Middle frontal gyrus (tissue), 1 donor: Measurements from ENCODE around the gene GPR183.

Experiments used
- DNase-seq: peaks from one replicate; pipeline ENCODE4 v3.0.0-alpha.2; 2015; ENCODE audit warnings: low spot score; ENCODE audit errors: extremely low spot score

GPR183 gene

GRCh38 chr13:99312493-99312883 lies 5.3 kb upstream of the GPR183 start:
- DNase-seq, result no peak

GRCh38 chr13:99311748-99312492 lies 4.7 kb upstream of the GPR183 start:
- no peak for DNase-seq

GRCh38 chr13:99311137-99311536 lies 3.9 kb upstream of the GPR183 start:
- DNase-seq, result no peak

- DNase-seq, result no peak
Observed at GRCh38 chr13:99310382-99311031, 3.3 kb upstream of the GPR183 start.

GRCh38 chr13:99308471-99309087 lies 1.4 kb upstream of the GPR183 start:
- no peak for DNase-seq

- no peak for DNase-seq
Observed at GRCh38 chr13:99307648-99308339, 595 bp upstream of the GPR183 start.

GRCh38 chr13:99305566-99305965 lies 1.6 kb downstream of the GPR183 start:
- no peak for DNase-seq

- DNase-seq, result no peak
Observed at GRCh38 chr13:99305158-99305557, 2.0 kb downstream of the GPR183 start.

- no peak for DNase-seq
Observed at GRCh38 chr13:99304541-99304940, 2.7 kb downstream of the GPR183 start.

GRCh38 chr13:99303863-99304521 lies 3.2 kb downstream of the GPR183 start:
- DNase-seq, result no peak

- no peak for DNase-seq
Observed at GRCh38 chr13:99302637-99303505, 4.3 kb downstream of the GPR183 start.

- DNase-seq, result no peak
Observed at GRCh38 chr13:99301913-99302636, 5.1 kb downstream of the GPR183 start.

- no peak for DNase-seq
Observed at GRCh38 chr13:99301056-99301838, 6.0 kb downstream of the GPR183 start.

GRCh38 chr13:99299920-99300341 lies 7.3 kb downstream of the GPR183 start:
- no peak for DNase-seq

GRCh38 chr13:99299256-99299919 lies 7.8 kb downstream of the GPR183 start:
- no peak for DNase-seq

- no peak for DNase-seq
Observed at GRCh38 chr13:99298056-99298455, 9.1 kb downstream of the GPR183 start.

- DNase-seq, result no peak
Observed at GRCh38 chr13:99297331-99297730, 9.9 kb downstream of the GPR183 start.

GRCh38 chr13:99296398-99296797 lies 10.8 kb downstream of the GPR183 start:
- no peak for DNase-seq
